K562 (cell line): ENCODE data around the gene GOLGA8J. TPM values are rescaled to one million over a fixed set of nuclear protein-coding genes. Genes with fewer than 3 reads are reported as not detected.

Experiments
- ATAC-seq: fragments of 200-7000 bp; cut with Tn5 transposase; 3 replicates; pipeline ENCODE4 v1.9.1; 2020; ENCODE audit warnings: moderate library complexity
- BruUV-seq: library from RNA; stranded (reverse); fragments of 400-500 nt; replicated peaks from 2 replicates; lab custom pipeline; 2021; lab: Mats Ljungman, UMichigan
- CTCF ChIA-PET: fragments of 300-600 bp; formaldehyde crosslinking; extraction: SDS; loops from one replicate; lab custom pipeline; 2021; ENCODE audit warnings: low intra/inter-chr PET ratio; lab: Yijun Ruan, JAX
- POLR2A ChIA-PET: fragments of 300-600, 350-650 bp; sonication (Branson Sonifier 250); formaldehyde crosslinking; extraction: SDS; loops from one replicate; lab custom pipeline; 2021; ENCODE audit warnings: antibody characterized with exemption, inconsistent platforms; lab: Yijun Ruan, JAX
- DNase-seq, 4 experiments: peaks; one replicate each; pipeline versions ENCODE4 v3.0.0 to v3.0.0-alpha.2; 2011 to 2018; ENCODE audit warnings: low spot score in 3 of 4, mixed read lengths in 3 of 4; ENCODE audit errors: extremely low read depth in 1 of 4
- FAIRE-seq: peaks from 2 replicates; lab custom pipeline; 2011; peaks lifted over from hg19 to GRCh38; lab: Jason Lieb, UNC
- H2AFZ ChIP-seq: 2 replicates; pipeline ENCODE4 v1.6.0; 2011; ENCODE audit warnings: low read depth, low read length, control low read depth, inconsistent platforms
- H3K27ac ChIP-seq: fragments of 200-600 bp; 3 replicates; pipeline ENCODE4 v1.8.0; 2011; ENCODE audit warnings: low read depth, mild to moderate bottlenecking, control low read depth, inconsistent platforms, low read length, moderate library complexity, mixed read lengths; ENCODE audit errors: extremely low read depth
- H3K27me3 ChIP-seq, 2 experiments: fragments of 300-600 bp in 1 of 2; 2 replicates in 1 of 2; 3 replicates in 1 of 2; pipeline versions ENCODE4 v1.6.0 to v1.8.0; 2011; ENCODE audit warnings: inconsistent platforms in 2 of 2, low read length in 2 of 2, mild to moderate bottlenecking in 1 of 2, mixed read lengths in 1 of 2, moderate library complexity in 1 of 2; ENCODE audit not compliant: control insufficient read depth in 2 of 2, insufficient read depth in 2 of 2
- H3K36me3 ChIP-seq: fragments of 300-600 bp; 3 replicates; pipeline ENCODE4 v1.8.0; 2011; ENCODE audit warnings: mild to moderate bottlenecking, low read length, inconsistent platforms; ENCODE audit not compliant: control insufficient read depth, insufficient read depth
- H3K4me1 ChIP-seq, 2 experiments: fragments of 200-600 bp in 1 of 2; replicated peaks in 1 of 2; 2 replicates in 1 of 2; 3 replicates in 1 of 2; pipeline versions ENCODE4 v1.5.1 to v1.8.0; 2011; ENCODE audit warnings: inconsistent platforms in 2 of 2, low read length in 2 of 2, mild to moderate bottlenecking in 1 of 2, mixed read lengths in 1 of 2, moderate library complexity in 1 of 2; ENCODE audit not compliant: control insufficient read depth in 2 of 2, insufficient read depth in 2 of 2
- H3K4me2 ChIP-seq: 2 replicates; pipeline ENCODE4 v1.6.1; 2011; ENCODE audit warnings: low read length, control low read depth, inconsistent platforms, mixed read lengths; ENCODE audit not compliant: insufficient read depth
- H3K4me3 ChIP-seq: fragments of 200-600 bp; sonication (generic), shearing (Covaris generic); 2 replicates; pipeline ENCODE4 v1.5.1; 2016; ENCODE audit warnings: control low read depth, inconsistent platforms
- H3K79me2 ChIP-seq: fragments of 200-600 bp; 3 replicates; pipeline ENCODE4 v1.8.0; 2011; ENCODE audit warnings: low read length, inconsistent platforms; ENCODE audit not compliant: control insufficient read depth, insufficient read depth
- H3K9ac ChIP-seq, 2 experiments: 2 replicates each; pipeline versions ENCODE4 v1.6.0 to v1.6.1; 2011; ENCODE audit warnings: low read depth in 2 of 2, low read length in 2 of 2, control low read depth in 1 of 2, inconsistent platforms in 1 of 2, mild to moderate bottlenecking in 1 of 2, mixed read lengths in 1 of 2; ENCODE audit not compliant: insufficient read depth in 1 of 2
- H3K9me1 ChIP-seq: one replicate; pipeline ENCODE4 v1.6.0; 2011; ENCODE audit warnings: inconsistent platforms, mild to moderate bottlenecking, low read length, moderate library complexity; ENCODE audit not compliant: control insufficient read depth, insufficient read depth
- H3K9me3 ChIP-seq: replicated peaks from 2 replicates; pipeline ENCODE4 v1.5.1; 2011; ENCODE audit warnings: low read depth, low read length, inconsistent platforms; ENCODE audit not compliant: control insufficient read depth, insufficient read depth
- H4K20me1 ChIP-seq: replicated peaks from 2 replicates; pipeline ENCODE4 v1.6.1; 2011; ENCODE audit warnings: low read length, inconsistent platforms, mixed read lengths; ENCODE audit not compliant: control insufficient read depth, insufficient read depth
- CREB1 ChIP-seq, 2 experiments: sonication (generic) in 1 of 2; formaldehyde crosslinking in 1 of 2; IDR thresholded peaks; 2 replicates each; pipeline versions ENCODE4 v1.6.1 to v1.8.0; 2012 to 2022; ENCODE audit warnings: inconsistent platforms in 1 of 2, mild to moderate bottlenecking in 1 of 2, missing genetic modification reagents in 1 of 2, moderate library complexity in 1 of 2
- KDM2B ChIP-seq: fragments of 250-450 bp; sonication (Bioruptor Pico); IDR thresholded peaks from 2 replicates; pipeline ENCODE4 v1.8.0; 2021; ENCODE audit warnings: mild to moderate bottlenecking, moderate library complexity
- NCOA1 ChIP-seq: fragments of 450-650 bp; IDR thresholded peaks from 2 replicates; pipeline ENCODE4 v1.6.1; 2016; ENCODE audit warnings: low read depth
- RUNX1 ChIP-seq: sonication (generic); IDR thresholded peaks from 2 replicates; pipeline ENCODE4 v1.6.1; 2016; ENCODE audit warnings: antibody characterized with exemption, low read depth
- U2AF2 ChIP-seq: fragments of 200-400 bp; formaldehyde crosslinking; optimal IDR thresholded peaks from 2 replicates; pipeline ENCODE3; 2017; ENCODE audit warnings: low read depth, mild to moderate bottlenecking, low read length
- XRCC4 ChIP-seq: IDR thresholded peaks from one replicate; pipeline ENCODE4 v1.6.1; 2011; ENCODE audit not compliant: insufficient read depth, insufficient read length; ENCODE audit errors: extremely low read depth
- WGBS: fragments of 100-300 bp; shearing (Covaris generic); methylation state at CpG from one replicate; pipeline ENCODE4 v1.1.6; 2016; ENCODE audit warnings: low coverage, mixed read lengths; ENCODE audit not compliant: insufficient coverage; ENCODE audit errors: missing lambda C conversion rate; 5-methylcytosine and 5-hydroxymethylcytosine counted together
- in situ Hi-C: fragments of 300-500 bp; cut with MboI; formaldehyde crosslinking; loops from 4 replicates; pipeline ENCODE4 v1.15.0; 2018; ENCODE audit warnings: inconsistent platforms, mixed read lengths
- intact Hi-C: fragments of 100-400 bp; cut with micrococcal nuclease; formaldehyde crosslinking; loops from 2 replicates; pipeline ENCODE4 v1.14.2; 2022
- polyA plus RNA-seq, 8 experiments: library from polyadenylated mRNA; depleted of rRNA in 4 of 8; stranded (reverse) in 5 of 8; unstranded in 3 of 8; fragments of >200 nt; fragmentation: Nextera tagmentation in 2 of 8; fragmentation: Illumina TruSeq in 1 of 8; extraction: Ambion mirVana in 2 of 8; extraction: Trizol in 1 of 8; gene quantifications; 2 replicates each; pipeline versions ENCODE4 v1.2.1 to v1.2.3, GENCODE V29; 2011 to 2014; ENCODE audit warnings: inconsistent platforms in 1 of 8, missing spikeins in 1 of 8
- total RNA-seq, 7 experiments: library from RNA; depleted of rRNA in 6 of 7; stranded (reverse); fragments of >200 nt in 6 of 7; fragmentation: Illumina TruSeq in 2 of 7; extraction: Trizol in 2 of 7; gene quantifications; 2 replicates each; pipeline versions ENCODE4 v1.2.1 to v1.2.3, GENCODE V29; 2011 to 2021; ENCODE audit warnings: low replicate concordance in 1 of 7
- TF ChIP-seq, protein P1 (sequence below): sonication (generic); formaldehyde crosslinking; IDR thresholded peaks from 2 replicates; pipeline ENCODE4 v1.8.1; 2023; ENCODE audit warnings: mild to moderate bottlenecking, missing genetic modification reagents

The GOLGA8J gene
- total and polyA plus RNA-seq, 9 of the 15 experiments (the other 6 are each of a cell fraction or from before 2014, with no cell fraction given) = not detected

DNA sequence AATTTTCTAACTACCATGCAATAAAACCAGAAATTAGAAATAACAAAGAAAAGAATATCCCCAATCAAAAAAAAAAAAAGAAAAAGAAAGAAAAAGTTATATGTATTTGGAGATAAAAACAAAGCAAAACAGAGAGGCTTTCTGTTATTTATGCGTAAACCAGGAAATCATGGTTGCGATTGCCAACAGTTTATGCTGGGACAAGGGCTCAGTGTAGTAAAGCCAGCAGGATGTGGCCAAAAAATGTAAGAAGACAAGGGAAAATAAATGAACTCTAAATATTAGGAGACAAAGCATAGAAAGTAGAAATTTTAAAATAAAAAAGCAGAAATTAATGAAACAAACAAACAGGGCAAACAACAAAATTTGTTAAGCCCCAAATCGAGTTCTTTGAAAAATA lies 27.2 kb upstream of the GOLGA8J start (continued):
- no peak for TF ChIP-seq RUNX1
- TF ChIP-seq, protein P1, sequence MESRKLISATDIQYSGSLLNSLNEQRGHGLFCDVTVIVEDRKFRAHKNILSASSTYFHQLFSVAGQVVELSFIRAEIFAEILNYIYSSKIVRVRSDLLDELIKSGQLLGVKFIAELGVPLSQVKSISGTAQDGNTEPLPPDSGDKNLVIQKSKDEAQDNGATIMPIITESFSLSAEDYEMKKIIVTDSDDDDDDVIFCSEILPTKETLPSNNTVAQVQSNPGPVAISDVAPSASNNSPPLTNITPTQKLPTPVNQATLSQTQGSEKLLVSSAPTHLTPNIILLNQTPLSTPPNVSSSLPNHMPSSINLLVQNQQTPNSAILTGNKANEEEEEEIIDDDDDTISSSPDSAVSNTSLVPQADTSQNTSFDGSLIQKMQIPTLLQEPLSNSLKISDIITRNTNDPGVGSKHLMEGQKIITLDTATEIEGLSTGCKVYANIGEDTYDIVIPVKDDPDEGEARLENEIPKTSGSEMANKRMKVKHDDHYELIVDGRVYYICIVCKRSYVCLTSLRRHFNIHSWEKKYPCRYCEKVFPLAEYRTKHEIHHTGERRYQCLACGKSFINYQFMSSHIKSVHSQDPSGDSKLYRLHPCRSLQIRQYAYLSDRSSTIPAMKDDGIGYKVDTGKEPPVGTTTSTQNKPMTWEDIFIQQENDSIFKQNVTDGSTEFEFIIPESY = no peak
- TF ChIP-seq KDM2B = no peak

DNA sequence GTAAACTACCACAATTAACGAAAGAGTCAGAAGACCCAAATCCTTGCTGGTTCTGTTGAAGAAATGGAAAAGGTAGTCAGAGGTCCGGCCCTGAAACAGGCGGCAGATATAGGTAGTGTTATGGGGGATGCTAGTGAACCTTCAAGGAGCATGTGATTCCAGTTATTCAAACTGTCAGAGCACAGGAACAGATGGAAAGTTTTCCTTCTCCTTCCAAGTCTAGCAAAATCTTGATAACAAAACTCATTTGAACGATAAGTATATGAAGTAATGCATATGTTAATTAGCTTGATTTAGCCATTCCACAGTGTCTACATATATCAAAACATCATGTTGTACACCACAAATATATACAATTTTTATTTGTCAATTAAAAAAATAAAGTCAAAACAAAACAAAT lies 26.6 kb upstream of the GOLGA8J start:
- no peak for ATAC-seq
- in situ Hi-C loops = loop anchor here (25.0 kb wide), 1 partner anchor 531 kb away; no protein-coding TSS in a partner anchor
- no peak for TF ChIP-seq XRCC4
- no peak for TF ChIP-seq U2AF2
- TF ChIP-seq NCOA1 = no peak
- TF ChIP-seq CREB1 (IDR thresholded peaks at IDR 0.05) = no peak
- no peak for TF ChIP-seq CREB1 (CRISPR knock-in tag; IDR thresholded peaks at IDR 0.05)

More for the DNA sequence above, 26.6 kb upstream of the GOLGA8J start:
- Histone ChIP-seq H2AFZ (no peak overlapping the region), H3K9me1 (no peaks in the 10 kb centered on the region), H3K9ac (no peak overlapping the region), H3K4me2 (no peak overlapping the region), H4K20me1 (no peaks in the 10 kb centered on the region; the same call in 1 of the 2 replicates), H3K4me3 (no peak overlapping the region), H3K36me3 (no peaks in the 10 kb centered on the region), H3K79me2 (no peaks in the 10 kb centered on the region), H3K9me3 (no peaks in the 10 kb centered on the region), H3K4me1 (no peaks in the 10 kb centered on the region; a peak in 1 of 5 replicates), H3K27ac (no peak overlapping the region), H3K27me3 (peaks cover 6 to 30% of the 10 kb centered on the region in 2 experiments; a peak in 3 of 5 replicates)
- no peak for DNase-seq
- no TSS peak for BruUV-seq
- CTCF ChIA-PET = interaction anchor here (0.7 kb wide), 1 partner anchor 25 kb away, joined by 3 read pairs; no protein-coding TSS in a partner anchor
- POLR2A ChIA-PET = no interaction called here
- intact Hi-C loops = no loop called here
- no peak for FAIRE-seq
- WGBS = 0% methylated on average over 4 of the region's 4 CpGs
